PC-9 (cell line): Measurements from ENCODE around the gene MINDY4. TPM values are rescaled to one million over a fixed set of nuclear protein-coding genes. Genes with fewer than 3 reads are reported as not detected.

Source experiments
- BruUV-seq: library from RNA; stranded (reverse); fragments of 400-500 nt; replicated peaks from 2 replicates; lab custom pipeline; 2021; lab: Mats Ljungman, UMichigan
- CTCF ChIA-PET: fragments of 300-600 bp; sonication (Branson Sonifier 250); formaldehyde crosslinking; loops from one replicate; lab custom pipeline; 2022; ENCODE audit warnings: antibody characterized with exemption; lab: Charles Lee
- POLR2A ChIA-PET: fragments of 300-600 bp; sonication (Branson Sonifier 250); formaldehyde crosslinking; loops from one replicate; lab custom pipeline; 2022; ENCODE audit warnings: antibody characterized with exemption; ENCODE audit not compliant: unreplicated experiment; lab: Charles Lee
- DNase-seq, 2 experiments: peaks; one replicate each; pipeline versions ENCODE4 v3.0.0 to v3.0.0-alpha.2; 2015 to 2022; ENCODE audit warnings: mixed read lengths in 1 of 2
- H2AFZ ChIP-seq: fragments of 200-600 bp; sonication (generic); 2 replicates; pipeline ENCODE4 v1.8.1; 2017; ENCODE audit warnings: antibody characterized with exemption
- H3F3A ChIP-seq: fragments of 200-600 bp; sonication (generic); 2 replicates; pipeline ENCODE4 v1.8.1; 2017; ENCODE audit warnings: antibody characterized with exemption, mild to moderate bottlenecking, low read depth; ENCODE audit not compliant: insufficient read depth
- H3K27ac ChIP-seq: fragments of 200-600 bp; sonication (generic); 2 replicates; pipeline ENCODE4 v1.6.1; 2016; ENCODE audit warnings: mixed run types
- H3K27me3 ChIP-seq: fragments of 200-600 bp; sonication (generic); 2 replicates; pipeline ENCODE4 v1.6.1; 2016; ENCODE audit warnings: low read depth, mixed run types; ENCODE audit not compliant: insufficient read depth
- H3K36me3 ChIP-seq: fragments of 200-600 bp; sonication (generic); 2 replicates; pipeline ENCODE4 v1.6.1; 2016; ENCODE audit warnings: low read depth, mixed run types
- H3K4me1 ChIP-seq: fragments of 200-600 bp; sonication (generic); replicated peaks from 2 replicates; pipeline ENCODE4 v1.6.1; 2016; ENCODE audit warnings: mixed run types; ENCODE audit not compliant: insufficient read depth
- H3K4me2 ChIP-seq: fragments of 200-600 bp; sonication (generic); 2 replicates; pipeline ENCODE4 v1.6.1; 2017; ENCODE audit warnings: mixed run types
- H3K4me3 ChIP-seq: fragments of 200-600 bp; sonication (generic); 2 replicates; pipeline ENCODE4 v1.6.1; 2016; ENCODE audit warnings: mixed run types
- H3K79me2 ChIP-seq: fragments of 200-600 bp; sonication (generic); 2 replicates; pipeline ENCODE4 v1.6.1; 2017; ENCODE audit warnings: low read depth, mixed run types
- H3K9me2 ChIP-seq: fragments of 200-600 bp; sonication (generic); 2 replicates; pipeline ENCODE4 v1.8.1; 2017; ENCODE audit warnings: mild to moderate bottlenecking; ENCODE audit not compliant: insufficient read depth
- H3K9me3 ChIP-seq: fragments of 200-600 bp; sonication (generic); 2 replicates; pipeline ENCODE4 v1.8.1; 2016; ENCODE audit warnings: low read depth; ENCODE audit not compliant: insufficient read depth
- H4K20me1 ChIP-seq: fragments of 200-600 bp; sonication (generic); 2 replicates; pipeline ENCODE4 v1.8.1; 2017; ENCODE audit not compliant: insufficient read depth
- EZH2 ChIP-seq: fragments of 200-600 bp; sonication (generic); IDR thresholded peaks from 2 replicates; pipeline ENCODE4 v1.8.0; 2017; ENCODE audit warnings: antibody characterized with exemption, low read depth
- intact Hi-C: fragments of 100-400 bp; cut with micrococcal nuclease; formaldehyde crosslinking; loops from one replicate; pipeline ENCODE4 v1.10.0; 2022; ENCODE audit not compliant: unreplicated experiment
- total RNA-seq: library from RNA; stranded (reverse); gene quantifications from 2 replicates; pipeline ENCODE4 v1.2.3, GENCODE V29; 2021
- TF ChIP-seq, protein P1 (sequence below): fragments of 200-600 bp; sonication (generic); conservative IDR thresholded peaks from 2 replicates; pipeline ENCODE4 v1.6.1; 2017; ENCODE audit warnings: mixed run types, antibody characterized with exemption, mild to moderate bottlenecking, moderate library complexity

Gene MINDY4
- total RNA-seq, 1 experiment from 2014 or later, result 14.8 TPM

DNA sequence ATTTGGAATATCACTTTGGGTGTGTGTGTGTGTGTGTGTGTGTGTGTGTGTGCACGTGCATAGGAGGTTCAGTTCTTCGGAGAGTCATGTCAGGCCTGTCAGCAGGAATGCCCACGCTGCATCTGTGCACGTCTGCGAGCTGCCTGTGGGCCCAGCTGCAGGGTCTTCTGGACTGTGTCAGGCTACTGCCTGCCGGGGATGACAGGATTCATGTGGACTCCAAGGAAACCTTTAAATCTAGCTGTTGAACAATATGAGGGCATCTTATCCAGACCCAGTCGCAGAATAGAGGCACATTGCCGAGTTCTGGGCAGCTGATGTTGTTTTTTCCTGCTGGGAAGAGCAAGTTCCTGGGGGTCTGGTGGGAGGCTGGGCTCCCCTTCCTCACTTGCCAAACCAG is 159.4 kb downstream of the MINDY4 start:
- no peak overlapping the region for H3K27ac ChIP-seq
- no peak for DNase-seq
- no peak overlapping the region for H3K4me3 ChIP-seq
- H3K9me3 ChIP-seq, result no peaks in the 10 kb centered on the region
- H3K9me2 ChIP-seq, result no peaks in the 10 kb centered on the region
- H3K4me1 ChIP-seq, result 0 out of 2 replicates have a peak, but pooled peaks cover 6% of the 10 kb centered on the region
- H3K27me3 ChIP-seq, result no peaks in the 10 kb centered on the region
- intact Hi-C loops, result no loop called here
- ChIA-PET POLR2A (interaction anchor here (0.6 to 0.7 kb wide), 2 partner anchors 11 to 16 kb away, joined by 4 to 8 read pairs; no protein-coding TSS in a partner anchor), CTCF (interaction anchor here (0.7 kb wide), 1 partner anchor 818 kb away, joined by 4 read pairs; no protein-coding TSS in a partner anchor)
- H3K36me3 ChIP-seq, result no peaks in the 10 kb centered on the region
- BruUV-seq, result no TSS peak
- H3K4me2 ChIP-seq, result no peak overlapping the region
- H3K79me2 ChIP-seq, result no peaks in the 10 kb centered on the region
- TF ChIP-seq, protein P1, sequence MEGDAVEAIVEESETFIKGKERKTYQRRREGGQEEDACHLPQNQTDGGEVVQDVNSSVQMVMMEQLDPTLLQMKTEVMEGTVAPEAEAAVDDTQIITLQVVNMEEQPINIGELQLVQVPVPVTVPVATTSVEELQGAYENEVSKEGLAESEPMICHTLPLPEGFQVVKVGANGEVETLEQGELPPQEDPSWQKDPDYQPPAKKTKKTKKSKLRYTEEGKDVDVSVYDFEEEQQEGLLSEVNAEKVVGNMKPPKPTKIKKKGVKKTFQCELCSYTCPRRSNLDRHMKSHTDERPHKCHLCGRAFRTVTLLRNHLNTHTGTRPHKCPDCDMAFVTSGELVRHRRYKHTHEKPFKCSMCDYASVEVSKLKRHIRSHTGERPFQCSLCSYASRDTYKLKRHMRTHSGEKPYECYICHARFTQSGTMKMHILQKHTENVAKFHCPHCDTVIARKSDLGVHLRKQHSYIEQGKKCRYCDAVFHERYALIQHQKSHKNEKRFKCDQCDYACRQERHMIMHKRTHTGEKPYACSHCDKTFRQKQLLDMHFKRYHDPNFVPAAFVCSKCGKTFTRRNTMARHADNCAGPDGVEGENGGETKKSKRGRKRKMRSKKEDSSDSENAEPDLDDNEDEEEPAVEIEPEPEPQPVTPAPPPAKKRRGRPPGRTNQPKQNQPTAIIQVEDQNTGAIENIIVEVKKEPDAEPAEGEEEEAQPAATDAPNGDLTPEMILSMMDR, result no peak
- no peaks in the 10 kb centered on the region for H4K20me1 ChIP-seq
- H3F3A ChIP-seq, result peaks cover 3% of the 10 kb centered on the region; the same call in 1 of the 2 replicates
- H2AFZ ChIP-seq, result no peak overlapping the region

DNA sequence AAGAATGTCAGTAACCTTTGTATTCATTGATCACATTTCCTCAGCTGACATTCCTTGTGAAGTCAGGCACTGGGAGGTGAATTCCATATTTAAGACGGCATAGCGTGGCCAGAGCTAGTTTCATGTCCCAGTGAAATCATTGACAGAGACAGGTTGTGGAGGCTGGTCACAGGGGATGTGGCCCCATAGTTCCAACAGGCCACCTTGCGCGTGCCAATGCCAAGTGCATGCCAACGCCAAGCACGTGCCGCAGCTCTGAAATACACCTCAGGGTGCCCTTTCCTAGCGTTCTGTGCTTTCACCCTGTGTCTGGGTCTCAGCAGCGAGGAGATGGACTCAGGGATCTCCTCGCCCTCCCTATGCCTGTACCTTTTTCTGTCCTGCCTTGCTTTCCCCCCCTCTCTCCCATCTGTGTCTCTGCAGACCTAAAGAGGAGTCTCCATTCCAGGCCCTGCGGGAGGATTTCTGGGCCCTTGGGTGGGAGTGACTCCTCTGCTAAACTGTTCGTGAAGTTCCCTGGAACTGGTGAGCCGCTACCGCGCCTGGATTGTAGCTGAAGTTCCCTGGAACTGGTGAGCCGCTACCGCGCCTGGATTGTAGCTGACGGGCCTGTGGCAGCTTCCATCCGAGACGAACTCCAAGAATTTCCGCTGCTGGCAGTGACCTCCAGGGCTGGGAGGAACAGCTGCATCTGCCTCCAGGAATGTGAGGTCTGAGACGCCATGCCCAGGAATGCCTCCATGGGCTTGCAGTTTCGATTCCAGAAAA is 160.1 kb downstream of the MINDY4 start:
- intact Hi-C loops, result no loop called here
- Histone ChIP-seq H3F3A (peaks cover 3% of the 10 kb centered on the region; the same call in 1 of the 2 replicates), H3K4me2 (no peak overlapping the region), H3K4me3 (no peak overlapping the region), H3K27ac (no peak overlapping the region), H2AFZ (no peak overlapping the region), H3K36me3 (no peaks in the 10 kb centered on the region), H3K4me1 (0 out of 2 replicates have a peak, but pooled peaks cover 6% of the 10 kb centered on the region), H3K27me3 (no peaks in the 10 kb centered on the region), H3K9me2 (no peaks in the 10 kb centered on the region), H4K20me1 (no peaks in the 10 kb centered on the region), H3K9me3 (no peaks in the 10 kb centered on the region), H3K79me2 (no peaks in the 10 kb centered on the region)
- POLR2A ChIA-PET, result interaction anchor here (0.7 kb wide), 1 partner anchor 12 kb away, joined by 8 read pairs; no protein-coding TSS in a partner anchor
- BruUV-seq, result no TSS peak
- TF ChIP-seq EZH2, result no peak
- TF ChIP-seq, protein P1, result no peak
- CTCF ChIA-PET, result no interaction called here
- DNase-seq, result no peak

DNA sequence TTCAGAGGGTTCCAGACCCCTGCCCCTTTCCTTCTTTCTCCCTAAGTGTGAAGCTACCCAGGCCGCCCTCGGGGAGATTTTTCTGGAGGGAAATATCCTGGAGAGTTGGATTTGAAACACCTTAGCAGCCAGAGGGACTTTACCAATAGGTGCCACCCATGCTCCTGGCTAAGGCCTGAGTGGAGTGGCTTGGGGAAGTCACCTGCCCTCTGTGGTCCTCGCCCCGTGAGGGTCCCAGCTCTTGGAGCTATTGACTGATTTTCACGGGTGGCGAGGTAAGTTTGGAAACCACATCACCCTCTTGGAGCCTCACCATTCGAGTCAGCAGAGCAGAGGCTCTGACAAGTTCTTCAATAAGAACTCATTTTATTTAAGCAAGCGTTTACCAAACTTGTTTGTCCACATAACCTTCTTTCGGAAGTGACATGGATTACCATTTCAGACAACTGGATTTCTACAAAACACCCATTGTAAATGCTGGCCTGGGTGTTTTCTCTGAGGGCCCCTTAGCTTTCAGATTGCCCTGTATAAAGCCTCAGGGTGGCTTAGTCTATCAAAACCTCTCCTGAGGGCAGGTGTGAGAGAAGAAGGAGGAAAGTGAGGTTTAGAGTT is 160.8 kb downstream of the MINDY4 start:
- TF ChIP-seq, protein P1, result no peak
- TF ChIP-seq EZH2, result no peak
- intact Hi-C loops, result no loop called here
- Histone ChIP-seq H3K4me1 (peaks cover 7% of the 10 kb centered on the region; the same call in 1 of the 2 replicates), H3K27ac (no peak overlapping the region), H3K9me2 (no peaks in the 10 kb centered on the region), H3F3A (peaks cover 3% of the 10 kb centered on the region; the same call in 1 of the 2 replicates), H4K20me1 (no peaks in the 10 kb centered on the region), H2AFZ (no peak overlapping the region), H3K36me3 (no peaks in the 10 kb centered on the region), H3K4me3 (no peak overlapping the region), H3K79me2 (no peaks in the 10 kb centered on the region), H3K9me3 (no peaks in the 10 kb centered on the region), H3K27me3 (no peaks in the 10 kb centered on the region), H3K4me2 (no peak overlapping the region)
- POLR2A ChIA-PET, result no interaction called here
- BruUV-seq, result no TSS peak
- CTCF ChIA-PET, result no interaction called here
- DNase-seq, result peak in 1 of 2 experiments; percentile 64
